Muscle of leg (tissue), 11 donors: ENCODE data around the gene STX11. TPM values are rescaled to one million over a fixed set of nuclear protein-coding genes. Genes with fewer than 3 reads are reported as not detected.

Experiments
- DNase-seq: peaks from one replicate; pipeline ENCODE4 v3.0.0; 2013
- H3K27ac ChIP-seq: one replicate; pipeline ENCODE4 v1.5.1; 2013; ENCODE audit warnings: mild to moderate bottlenecking, low read length, control low read depth
- H3K27me3 ChIP-seq: one replicate; pipeline ENCODE4 v1.6.1; 2013; ENCODE audit warnings: low read length; ENCODE audit not compliant: control insufficient read depth, insufficient read depth
- H3K36me3 ChIP-seq: one replicate; pipeline ENCODE4 v1.6.1; 2013; ENCODE audit warnings: low read length; ENCODE audit not compliant: control insufficient read depth, insufficient read depth
- H3K4me1 ChIP-seq: one replicate; pipeline ENCODE4 v1.6.1; 2013; ENCODE audit warnings: low read length; ENCODE audit not compliant: control insufficient read depth, insufficient read depth
- H3K4me3 ChIP-seq: one replicate; pipeline ENCODE4 v1.5.1; 2013; ENCODE audit warnings: low read length, control low read depth
- H3K9me3 ChIP-seq: replicated peaks from 2 replicates; pipeline ENCODE4 v1.6.1; 2013; ENCODE audit warnings: low read depth, low read length; ENCODE audit not compliant: control insufficient read depth
- WGBS: methylation state at CpG from one replicate; pipeline ENCODE4 v1.1.5; 2013; ENCODE audit warnings: missing lambda C conversion rate; ENCODE audit not compliant: insufficient coverage; 5-methylcytosine and 5-hydroxymethylcytosine counted together
- polyA plus RNA-seq, 8 donors: library from polyadenylated mRNA; unstranded; fragments of 120-200 nt; gene quantifications; one replicate each; pipeline versions ENCODE4 v1.2.1 to v1.2.3, GENCODE V29; 2013; ENCODE audit warnings: inconsistent platforms in 1 of 8, low replicate concordance in 1 of 8; ENCODE audit not compliant: insufficient read length in 8 of 8, insufficient read depth in 1 of 8
- total RNA-seq: library from RNA; stranded (reverse); fragments of 120-200 nt; gene quantifications from one replicate; pipeline ENCODE4 v1.2.4, GENCODE V29; 2013

The STX11 gene
- total and polyA plus RNA-seq, 9 donors = 1.2 to 3.3 (median 2.3) TPM

DNA sequence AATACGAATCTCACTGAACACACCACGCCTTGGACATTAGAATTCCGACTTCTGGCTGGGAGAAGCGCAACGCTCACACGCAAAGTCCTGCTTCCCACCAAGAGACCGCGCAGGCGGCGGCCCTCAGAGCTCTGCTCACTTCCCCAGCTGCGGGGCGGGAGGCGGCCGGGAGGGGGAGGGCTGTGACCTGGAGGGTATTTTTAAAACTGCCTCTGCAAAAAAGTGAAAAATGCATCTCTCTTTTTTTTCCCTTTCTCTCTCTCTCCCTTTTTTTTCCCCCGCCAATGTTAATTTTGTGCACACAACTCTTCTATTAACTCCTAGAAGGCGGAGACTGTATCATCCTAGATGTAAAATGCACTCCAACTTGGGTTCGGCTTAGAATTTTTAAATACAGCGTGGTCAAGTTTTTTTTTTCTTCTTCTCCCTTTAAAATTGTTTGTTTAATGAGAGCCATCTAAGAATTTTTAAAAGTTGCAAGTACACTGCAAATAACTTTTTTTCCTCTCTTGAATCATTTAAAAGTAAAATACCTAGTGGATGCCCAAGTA is 66.4 kb downstream of the STX11 start:
- peak overlapping the region; percentile 73 for H3K4me3 ChIP-seq
- H3K4me1 ChIP-seq = peaks cover 14% of the 10 kb centered on the region
- no peak for DNase-seq
- WGBS = 0% methylated on average over 2 of the region's 18 CpGs
- H3K27ac ChIP-seq = peak overlapping the region; percentile 97
- H3K9me3 ChIP-seq = peaks cover 5% of the 10 kb centered on the region
- H3K27me3 ChIP-seq = no peaks in the 10 kb centered on the region
- no peaks in the 10 kb centered on the region for H3K36me3 ChIP-seq

DNA sequence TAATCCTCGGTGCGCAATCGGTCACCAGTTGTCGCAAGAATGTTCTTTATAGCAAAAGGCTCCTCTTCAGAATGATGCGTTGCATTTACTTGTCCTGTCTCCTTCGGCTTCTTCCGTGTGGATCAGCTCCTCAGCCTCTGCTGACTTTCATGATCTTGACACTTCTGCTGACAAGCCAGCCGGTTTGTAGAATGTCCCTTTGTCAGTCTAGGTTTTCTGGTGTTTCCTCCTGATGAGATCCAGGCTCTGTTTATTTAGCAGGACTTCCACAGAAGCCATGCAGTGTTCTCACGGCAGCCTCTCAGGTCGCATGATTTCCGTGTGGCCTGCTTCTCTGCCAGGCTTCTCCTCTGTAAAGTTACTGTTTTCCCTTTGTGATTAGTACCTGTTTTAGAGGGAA is 66.9 kb downstream of the STX11 start:
- 35% methylated on average over 8 of the region's 11 CpGs for WGBS
- DNase-seq = no peak
- Histone ChIP-seq H3K4me1 (peaks cover 14% of the 10 kb centered on the region), H3K9me3 (peaks cover 5% of the 10 kb centered on the region), H3K27ac (peak overlapping the region; percentile 97), H3K27me3 (no peaks in the 10 kb centered on the region), H3K36me3 (no peaks in the 10 kb centered on the region), H3K4me3 (peak overlapping the region; percentile 73)

DNA sequence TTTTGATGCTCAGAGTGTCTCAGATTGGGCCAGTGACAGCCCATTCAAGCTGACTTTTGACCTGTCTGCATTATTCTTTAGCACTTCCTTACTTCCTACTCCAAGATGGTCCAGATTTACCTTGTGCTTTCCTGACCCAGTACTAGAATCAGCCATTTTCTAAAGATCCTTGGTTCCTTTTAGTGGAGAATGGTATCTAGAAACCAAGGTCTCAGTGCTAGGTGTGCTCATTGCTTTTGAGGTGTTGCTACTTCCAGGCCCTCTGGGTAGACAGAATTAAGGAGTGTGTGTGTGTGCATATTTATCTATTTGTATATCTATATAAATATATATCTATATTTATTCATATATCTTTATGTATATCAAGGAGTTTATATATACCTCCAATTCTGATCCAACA is 67.5 kb downstream of the STX11 start:
- Histone ChIP-seq H3K27ac (no peak overlapping the region), H3K9me3 (peaks cover 5% of the 10 kb centered on the region), H3K27me3 (no peaks in the 10 kb centered on the region), H3K4me1 (peaks cover 14% of the 10 kb centered on the region), H3K4me3 (no peak overlapping the region), H3K36me3 (no peaks in the 10 kb centered on the region)
- no peak for DNase-seq

DNA sequence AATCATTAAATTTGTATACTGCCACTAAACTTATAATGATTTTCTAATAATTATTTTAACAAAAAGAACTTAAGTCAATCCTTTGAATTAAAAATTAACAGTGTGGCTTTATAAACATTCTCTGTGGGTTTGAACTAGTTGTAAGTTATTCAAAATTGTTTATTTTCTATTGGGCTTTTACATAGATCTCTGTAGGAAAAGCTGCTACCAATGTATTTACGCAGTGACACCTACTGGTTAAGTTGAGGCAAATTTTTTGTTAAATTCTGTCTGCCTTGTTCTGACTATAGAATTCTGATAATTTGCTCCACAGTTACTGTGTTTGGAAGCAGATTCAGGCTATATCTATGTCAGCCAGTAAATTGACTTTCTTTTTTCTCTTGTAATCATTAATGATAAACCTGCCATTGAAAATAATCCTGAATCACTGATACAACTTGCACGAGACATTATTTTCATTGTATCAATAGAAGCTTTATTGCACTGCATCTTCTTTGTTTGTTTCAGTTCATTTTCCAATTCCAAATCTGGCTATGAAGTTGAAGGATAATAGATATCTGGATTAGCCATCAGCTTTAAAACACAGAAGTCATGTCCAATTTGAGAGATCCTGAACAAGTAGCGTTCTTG is 68.9 kb downstream of the STX11 start:
- peak; percentile 73 for DNase-seq
- no CpG with 5 or more reads among the region's 3 CpGs for WGBS
- no peaks in the 10 kb centered on the region for H3K27me3 ChIP-seq

DNA sequence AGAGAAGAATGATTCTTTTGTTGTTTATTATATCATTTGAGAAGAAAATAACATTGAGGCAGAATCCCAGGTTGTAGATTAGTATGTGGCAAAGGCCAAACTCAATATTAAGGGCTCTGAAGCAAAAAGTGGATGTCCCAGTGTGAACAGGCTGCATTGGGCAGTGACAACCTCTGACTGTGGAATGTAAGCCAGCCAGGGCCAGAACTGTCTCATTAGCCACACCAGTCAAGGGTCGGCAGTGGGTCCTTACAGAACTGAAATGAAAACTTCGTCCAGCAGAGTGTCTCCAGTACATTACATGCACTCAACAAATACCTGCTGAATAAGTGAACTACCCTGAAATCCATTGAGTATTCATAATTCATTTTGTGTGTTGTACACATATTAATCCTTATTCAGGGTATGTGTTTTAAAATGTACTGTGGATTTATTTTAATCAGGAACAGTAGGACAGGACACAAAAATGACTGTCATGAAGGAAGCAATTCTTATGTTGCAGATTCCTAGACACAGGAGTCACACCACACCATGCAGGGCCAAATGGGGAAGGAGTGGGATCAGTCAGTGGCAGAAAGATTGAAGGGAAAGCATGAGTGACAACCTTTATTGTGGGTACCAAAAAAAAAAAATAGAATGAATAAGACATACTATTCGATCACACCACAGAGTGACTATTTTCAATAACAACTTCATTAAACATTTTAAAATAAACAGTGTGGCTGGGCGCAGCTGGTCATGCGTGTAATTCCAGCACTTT is 69.9 kb downstream of the STX11 start:
- no peak for DNase-seq
- no peaks in the 10 kb centered on the region for H3K9me3 ChIP-seq
- no peak overlapping the region for H3K4me3 ChIP-seq
- no CpG with 5 or more reads among the region's 5 CpGs for WGBS
- H3K36me3 ChIP-seq = no peaks in the 10 kb centered on the region
- H3K27me3 ChIP-seq = no peaks in the 10 kb centered on the region
- H3K4me1 ChIP-seq = peaks cover 10% of the 10 kb centered on the region
- no peak overlapping the region for H3K27ac ChIP-seq

More for the DNA sequence above, 68.9 kb downstream of the STX11 start:
- Histone ChIP-seq H3K9me3 (peaks cover 1% of the 10 kb centered on the region), H3K36me3 (no peaks in the 10 kb centered on the region), H3K4me3 (no peak overlapping the region), H3K27ac (no peak overlapping the region), H3K4me1 (peaks cover 14% of the 10 kb centered on the region)

DNA sequence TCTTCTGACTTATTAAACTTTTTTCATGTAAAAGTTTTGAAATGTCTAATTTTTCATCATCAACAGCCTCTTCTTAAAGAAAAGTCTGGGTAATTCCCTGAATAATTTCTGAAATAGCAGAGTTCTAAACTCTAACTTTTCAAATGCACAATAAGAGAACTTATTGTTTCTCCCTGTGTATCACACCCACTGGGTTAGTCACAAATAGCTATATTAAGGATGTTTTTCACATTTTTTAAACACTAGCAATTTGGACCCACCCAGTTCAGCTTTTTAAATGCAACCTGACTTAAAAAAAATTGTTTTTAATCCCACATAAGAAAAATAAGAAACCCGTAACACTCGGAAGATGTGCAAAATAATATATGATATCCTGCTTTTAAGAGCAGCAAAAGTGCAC is 73.4 kb downstream of the STX11 start:
- DNase-seq = no peak
- WGBS = no CpG with 5 or more reads among the region's 2 CpGs
- H3K27me3 ChIP-seq = no peaks in the 10 kb centered on the region
- no peak overlapping the region for H3K4me3 ChIP-seq
- H3K9me3 ChIP-seq = no peaks in the 10 kb centered on the region
- no peak overlapping the region for H3K27ac ChIP-seq
- H3K4me1 ChIP-seq = no peaks in the 10 kb centered on the region
- no peaks in the 10 kb centered on the region for H3K36me3 ChIP-seq

DNA sequence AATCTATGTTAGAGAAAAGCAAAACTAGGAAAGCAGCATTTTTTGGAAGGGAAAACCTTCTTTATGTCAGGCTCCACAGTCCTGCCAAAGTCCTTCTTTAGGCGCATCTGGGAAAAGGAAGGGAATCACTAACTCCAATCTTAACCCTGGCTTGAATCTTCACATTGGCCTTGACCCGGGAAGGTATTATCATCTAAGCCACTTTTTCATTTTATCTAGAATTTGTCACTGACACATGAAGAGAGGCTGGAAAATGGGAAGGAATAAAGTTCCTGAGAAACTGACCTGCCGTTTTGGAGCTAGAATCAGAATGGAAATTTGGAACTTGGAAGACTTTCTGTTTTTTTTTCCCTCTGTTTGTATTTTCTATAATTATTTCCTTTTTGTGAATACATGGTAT is 81.4 kb downstream of the STX11 start:
- Histone ChIP-seq H3K4me3 (no peak overlapping the region), H3K27me3 (no peaks in the 10 kb centered on the region), H3K36me3 (no peaks in the 10 kb centered on the region), H3K4me1 (peaks cover 3% of the 10 kb centered on the region), H3K9me3 (no peaks in the 10 kb centered on the region), H3K27ac (peak overlapping the region; percentile 38)
- WGBS = 50% methylated on average over 1 of the region's 3 CpGs
- DNase-seq = peak; percentile 70

DNA sequence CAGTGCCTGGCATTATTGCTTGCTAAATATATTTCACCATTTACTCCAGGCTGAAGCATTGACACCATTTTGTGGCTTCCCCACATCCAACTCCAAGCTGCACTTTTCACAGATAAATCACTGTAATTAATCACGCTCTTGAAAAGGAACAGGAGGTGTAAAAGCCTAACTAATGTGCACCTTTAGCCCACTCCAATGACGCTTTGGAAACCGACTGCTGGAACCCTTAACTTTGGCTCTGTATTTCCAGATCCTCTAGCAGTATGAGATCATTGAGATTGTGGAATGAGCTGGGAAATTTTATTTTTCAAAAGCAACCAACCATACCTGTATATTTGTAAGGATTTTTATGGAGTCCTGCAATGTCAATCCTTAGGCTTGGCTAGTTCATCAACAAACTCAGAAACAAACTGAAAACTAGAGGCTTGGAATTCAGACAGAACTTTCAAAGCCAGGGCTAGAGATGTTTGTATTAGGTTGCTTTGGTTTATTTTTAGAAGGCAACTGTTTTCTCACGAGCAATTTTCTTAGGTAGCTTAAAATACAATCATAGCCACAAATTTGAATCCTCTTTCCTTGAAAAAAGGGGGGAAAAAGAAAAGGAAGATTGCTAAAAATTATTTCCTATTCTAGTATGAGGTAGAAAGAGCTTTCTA is 82.0 kb downstream of the STX11 start:
- H3K27ac ChIP-seq = no peak overlapping the region
- DNase-seq = peak; percentile 29
- WGBS = no CpG with 5 or more reads among the region's 4 CpGs

DNA sequence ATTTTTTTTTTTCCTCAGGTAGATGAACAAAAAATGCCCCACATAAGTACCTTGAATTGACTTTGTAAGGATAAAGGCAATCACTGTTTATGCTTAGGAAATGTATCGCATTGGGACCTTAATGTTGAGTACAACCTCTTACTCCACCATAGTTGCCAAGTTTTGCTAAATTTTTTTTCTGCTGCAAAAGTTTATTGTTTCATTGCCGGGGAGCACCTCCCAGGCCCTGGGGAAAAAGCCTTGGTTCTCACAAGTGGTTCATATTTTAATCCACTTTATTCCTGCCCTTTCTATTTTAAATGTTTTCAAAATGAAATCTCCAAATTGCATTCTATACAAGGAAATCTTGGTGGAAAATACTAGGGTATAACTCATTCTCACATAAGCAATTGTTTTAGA is 82.5 kb downstream of the STX11 start:
- no peak overlapping the region for H3K27ac ChIP-seq
- H3K4me1 ChIP-seq = peaks cover 3% of the 10 kb centered on the region
- H3K27me3 ChIP-seq = no peaks in the 10 kb centered on the region
- no peaks in the 10 kb centered on the region for H3K9me3 ChIP-seq
- no peak overlapping the region for H3K4me3 ChIP-seq
- no peaks in the 10 kb centered on the region for H3K36me3 ChIP-seq
- peak; percentile 88 for DNase-seq
- 20% methylated on average over 2 of the region's 2 CpGs for WGBS

More for the DNA sequence above, 82.0 kb downstream of the STX11 start:
- Histone ChIP-seq H3K4me3 (no peak overlapping the region), H3K27me3 (no peaks in the 10 kb centered on the region), H3K9me3 (no peaks in the 10 kb centered on the region), H3K36me3 (no peaks in the 10 kb centered on the region), H3K4me1 (peaks cover 3% of the 10 kb centered on the region)

DNA sequence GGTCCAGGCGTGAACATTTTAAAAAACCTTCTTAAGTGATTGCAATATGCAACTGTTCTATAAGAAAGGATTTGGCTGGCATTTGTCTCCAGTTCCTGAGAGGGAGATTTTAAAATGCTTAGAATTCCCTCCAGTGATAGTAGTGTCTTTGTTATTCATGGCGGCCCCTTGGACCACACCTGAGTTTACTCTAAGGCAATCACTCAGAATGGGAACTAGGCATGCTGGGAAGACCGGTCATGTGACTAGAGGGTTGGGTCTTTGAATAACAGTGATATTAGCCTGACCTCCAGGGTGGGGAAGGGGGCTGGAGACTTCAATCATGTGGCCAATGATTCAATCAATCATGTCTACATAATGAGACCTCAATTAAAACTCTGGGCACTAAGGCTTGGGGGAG is 84.1 kb downstream of the STX11 start:
- peaks cover 3% of the 10 kb centered on the region for H3K4me1 ChIP-seq
- no peaks in the 10 kb centered on the region for H3K36me3 ChIP-seq
- no peaks in the 10 kb centered on the region for H3K9me3 ChIP-seq
- no peak overlapping the region for H3K27ac ChIP-seq
- 92% methylated on average over 2 of the region's 3 CpGs for WGBS
- no peak for DNase-seq
- H3K4me3 ChIP-seq = no peak overlapping the region
- no peaks in the 10 kb centered on the region for H3K27me3 ChIP-seq
